NCI-H524 (cell line): Measurements from ENCODE around the gene GNG3.
"Not testable (repeated sequence)": the region's sequence is repeated elsewhere in the genome, so short reads cannot be mapped to it uniquely, and the experiment has no call there.

Source experiments
- DNase-seq, 2 experiments: peaks; one replicate each; lab custom pipeline; 2025; lab: John Stamatoyannopoulos, UW

Gene GNG3

DNA sequence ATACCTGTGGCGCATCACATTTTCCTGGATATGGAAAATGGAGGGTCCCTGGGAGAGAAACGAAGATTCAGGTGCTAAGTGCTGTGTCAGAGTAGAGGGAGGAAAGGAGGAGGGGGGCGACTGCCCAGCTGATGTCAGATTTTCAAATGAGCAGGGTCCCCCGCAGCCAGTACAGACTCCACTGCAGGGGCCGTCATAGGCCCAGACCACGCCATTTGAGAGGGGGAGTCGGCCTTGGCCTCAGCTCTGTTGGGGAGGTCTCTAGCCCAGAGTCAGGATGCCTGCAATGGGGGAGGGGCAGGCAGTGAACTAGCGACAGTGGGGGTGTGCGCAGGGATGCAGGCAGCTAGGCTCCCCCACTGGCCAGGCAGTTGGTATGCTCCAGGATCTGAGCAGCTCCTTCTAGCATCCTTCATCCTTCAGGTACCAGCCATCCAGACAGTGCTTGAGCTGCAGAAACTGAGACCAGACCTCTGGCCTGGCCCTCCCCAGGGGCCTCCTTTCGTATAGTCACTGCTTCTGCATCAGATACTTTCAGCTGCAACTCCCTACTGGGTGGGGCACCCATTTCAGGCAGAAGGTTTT lies at the start of gene GNG3, which contains the start of gene BSCL2:
GNG3 (plus strand) TSS at position 400 of the 585 bp plus-strand sequence. CDS start 620 bp downstream, outside the sequence.
BSCL2 (minus strand) TSS at position 148 of the 585 bp plus-strand sequence. CDS start 229 bp downstream, outside the sequence.
- DNase-seq, result no peak

GRCh38 chr11:62664405-62665074 lies 42.9 kb upstream of the GNG3 start:
- DNase-seq, result peak; percentile 33 to 68

- peak; percentile 75 to 91 for DNase-seq
These were observed 42.3 kb upstream of the GNG3 start, which contains the start of the genes C11orf98 and CSKMT for GRCh38 chr11:62665075-62665598. TSS of gene C11orf98 (minus strand) at chr11:62665210. CDS start at chr11:62665169, 41 bp downstream. TSS of gene CSKMT (plus strand) at chr11:62665312. CDS start at chr11:62665880, 568 bp downstream.

DNA sequence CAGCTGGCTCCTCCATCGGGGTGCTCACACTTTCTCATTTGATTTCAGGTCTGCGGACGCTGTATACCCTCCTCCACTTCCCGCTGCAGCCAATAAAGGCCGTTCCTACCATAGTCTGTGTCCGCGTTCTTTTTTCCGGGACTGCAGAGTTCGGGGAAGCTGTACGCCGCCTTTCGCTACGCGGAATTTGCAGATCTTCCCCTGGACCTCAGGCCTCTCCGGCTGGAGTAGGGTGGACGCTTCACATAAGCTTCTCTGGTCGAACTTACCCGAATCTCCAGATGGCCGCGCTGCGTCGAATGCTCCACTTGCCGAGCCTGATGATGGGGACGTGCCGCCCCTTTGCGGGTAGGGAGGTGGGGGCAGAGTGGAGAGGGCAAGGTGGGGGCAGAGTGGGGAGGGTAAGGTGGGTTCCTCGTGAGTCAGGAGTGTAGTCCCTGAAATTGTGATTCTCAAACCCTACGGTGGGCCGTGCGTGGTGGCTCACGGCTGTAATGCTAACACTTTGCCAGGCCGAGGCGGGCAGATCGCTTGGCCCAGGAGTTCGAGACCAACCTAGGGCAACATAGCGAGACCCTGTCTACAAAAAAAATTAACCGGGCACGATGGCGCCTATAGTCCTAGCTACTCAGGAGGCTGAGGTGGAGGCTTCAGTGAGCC lies 41.7 kb upstream of the GNG3 start:
- peak; percentile 23 to 45 for DNase-seq

DNA sequence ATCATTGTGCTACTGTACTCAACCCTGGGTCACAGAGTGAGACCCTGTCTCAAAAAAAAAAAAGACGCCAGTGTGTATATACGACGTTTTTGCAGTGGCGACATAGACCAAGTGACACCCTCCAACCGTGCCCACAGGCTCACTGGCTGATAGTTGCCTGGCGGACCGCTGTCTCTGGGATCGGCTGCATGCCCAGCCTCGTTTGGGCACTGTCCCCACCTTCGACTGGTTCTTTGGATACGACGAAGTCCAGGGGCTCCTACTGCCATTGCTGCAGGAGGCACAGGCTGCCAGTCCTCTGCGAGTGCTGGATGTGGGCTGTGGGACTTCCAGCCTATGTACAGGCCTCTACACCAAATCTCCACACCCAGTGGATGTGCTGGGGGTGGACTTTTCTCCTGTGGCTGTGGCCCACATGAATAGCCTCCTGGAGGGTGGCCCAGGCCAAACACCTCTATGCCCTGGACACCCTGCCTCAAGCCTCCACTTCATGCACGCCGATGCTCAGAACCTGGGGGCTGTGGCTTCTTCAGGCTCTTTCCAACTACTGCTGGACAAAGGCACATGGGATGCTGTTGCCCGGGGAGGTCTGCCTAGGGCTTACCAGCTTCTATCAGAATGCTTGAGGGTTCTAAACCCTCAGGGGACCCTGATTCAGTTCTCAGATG lies 41.1 kb upstream of the GNG3 start:
- no peak for DNase-seq

DNA sequence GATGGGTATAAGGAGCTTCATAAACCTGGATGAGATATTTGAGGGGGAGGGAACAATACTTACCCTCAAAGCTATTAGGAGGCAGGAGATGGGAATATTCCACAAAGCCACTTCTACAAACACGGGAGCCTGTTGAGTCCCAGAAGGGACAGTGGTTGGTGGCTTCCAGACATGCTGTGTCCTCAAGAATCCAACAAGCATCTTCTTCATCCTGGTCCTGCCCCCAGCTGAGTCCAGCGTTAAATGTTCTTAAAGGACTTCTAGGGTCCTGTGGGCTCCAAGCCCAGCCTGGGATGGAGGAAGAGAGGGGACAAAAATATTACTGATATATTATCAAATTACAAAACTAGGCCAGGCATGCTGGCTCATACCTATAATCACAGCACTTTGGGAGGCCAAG lies 40.0 kb upstream of the GNG3 start:
- DNase-seq, result no peak

GRCh38 chr11:62669420-62670161 lies 37.9 kb upstream of the GNG3 start:
- DNase-seq, result peak in 1 of 2 experiments; percentile 55

- DNase-seq, result no peak
These were observed 36.3 kb upstream of the GNG3 start for GRCh38 chr11:62671236-62671607.

DNA sequence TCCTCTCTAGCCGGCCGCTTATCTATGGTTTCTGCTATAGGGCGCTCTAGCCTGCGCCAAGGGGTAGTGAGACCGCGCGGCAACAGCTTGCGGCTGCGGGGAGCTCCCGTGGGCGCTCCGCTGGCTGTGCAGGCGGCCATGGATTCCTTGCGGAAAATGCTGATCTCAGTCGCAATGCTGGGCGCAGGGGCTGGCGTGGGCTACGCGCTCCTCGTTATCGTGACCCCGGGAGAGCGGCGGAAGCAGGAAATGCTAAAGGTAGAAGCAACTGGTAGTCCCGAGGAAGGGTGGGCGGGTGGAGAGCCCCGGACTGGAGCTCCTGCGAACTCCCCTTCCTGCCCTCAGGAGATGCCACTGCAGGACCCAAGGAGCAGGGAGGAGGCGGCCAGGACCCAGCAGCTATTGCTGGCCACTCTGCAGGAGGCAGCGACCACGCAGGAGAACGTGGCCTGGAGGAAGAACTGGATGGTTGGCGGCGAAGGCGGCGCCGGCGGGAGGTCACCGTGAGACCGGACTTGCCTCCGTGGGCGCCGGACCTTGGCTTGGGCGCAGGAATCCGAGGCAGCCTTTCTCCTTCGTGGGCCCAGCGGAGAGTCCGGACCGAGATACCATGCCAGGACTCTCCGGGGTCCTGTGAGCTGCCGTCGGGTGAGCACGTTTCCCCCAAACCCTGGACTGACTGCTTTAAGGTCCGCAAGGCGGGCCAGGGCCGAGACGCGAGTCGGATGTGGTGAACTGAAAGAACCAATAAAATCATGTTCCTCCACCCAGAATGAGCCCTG lies 35.7 kb upstream of the GNG3 start, which contains the start of the genes LBHD1 and UQCC3:
LBHD1 (minus strand) TSS at position 660 of the 782 bp plus-strand sequence. CDS start 2,236 bp downstream, outside the sequence.
UQCC3 (plus strand) TSS at position 66 of the 782 bp plus-strand sequence; CDS start at position 139, 73 bp downstream.
- peak; percentile 64 to 85 for DNase-seq

DNA sequence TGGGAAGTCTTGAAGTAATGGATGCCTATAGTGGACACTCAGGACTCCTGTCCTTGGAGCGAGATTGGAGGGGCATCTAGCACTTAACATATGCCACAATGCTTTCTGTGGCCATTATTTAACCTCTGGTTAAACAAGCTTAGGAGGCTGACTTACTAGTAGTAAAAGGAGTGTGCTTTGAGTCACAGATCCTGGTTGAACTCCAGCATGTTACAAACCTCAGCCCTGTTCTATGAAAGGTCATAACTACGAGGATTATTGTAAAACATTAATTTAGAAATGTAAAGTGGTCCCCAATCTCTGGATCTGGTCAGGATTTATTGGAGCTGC lies 34.3 kb upstream of the GNG3 start:
- no peak for DNase-seq

GRCh38 chr11:62675415-62675814 lies 32.1 kb upstream of the GNG3 start:
- DNase-seq, result not testable (repeated sequence)

GRCh38 chr11:62676698-62677097 lies 30.8 kb upstream of the GNG3 start:
- DNase-seq, result no peak

GRCh38 chr11:62677156-62677555 lies 30.3 kb upstream of the GNG3 start:
- no peak for DNase-seq

- DNase-seq, result no peak
These were observed 29.8 kb upstream of the GNG3 start for GRCh38 chr11:62677714-62678113.

- no peak for DNase-seq
These were observed 29.1 kb upstream of the GNG3 start for GRCh38 chr11:62678433-62678769.

- DNase-seq, result peak; percentile 61 to 81
These were observed 28.4 kb upstream of the GNG3 start, which contains the start of gene UBXN1 for GRCh38 chr11:62678770-62679696. TSS of gene UBXN1 (minus strand) at chr11:62679073. CDS start at chr11:62678923, 150 bp downstream.

DNA sequence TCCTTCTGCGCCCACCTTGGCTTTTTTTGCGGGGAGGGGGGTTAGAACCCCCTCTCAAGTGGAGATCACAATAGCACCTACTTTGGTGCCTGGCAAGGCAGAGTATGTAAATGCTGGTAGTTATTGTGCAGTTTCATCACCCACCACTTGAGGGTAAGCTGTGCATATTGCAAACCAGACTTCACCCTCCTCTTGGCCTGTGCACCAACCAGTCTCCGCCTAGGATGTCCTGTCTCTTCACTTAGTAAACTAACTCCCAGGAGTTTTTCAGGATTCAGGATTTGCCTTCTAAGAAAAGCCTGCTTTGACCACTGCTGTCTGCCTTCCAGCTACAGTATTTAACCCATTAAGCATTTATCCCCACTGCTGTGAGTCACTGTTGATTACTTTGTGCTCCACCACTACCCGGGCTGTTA lies 26.6 kb upstream of the GNG3 start:
- DNase-seq, result peak; percentile 42 to 67

DNA sequence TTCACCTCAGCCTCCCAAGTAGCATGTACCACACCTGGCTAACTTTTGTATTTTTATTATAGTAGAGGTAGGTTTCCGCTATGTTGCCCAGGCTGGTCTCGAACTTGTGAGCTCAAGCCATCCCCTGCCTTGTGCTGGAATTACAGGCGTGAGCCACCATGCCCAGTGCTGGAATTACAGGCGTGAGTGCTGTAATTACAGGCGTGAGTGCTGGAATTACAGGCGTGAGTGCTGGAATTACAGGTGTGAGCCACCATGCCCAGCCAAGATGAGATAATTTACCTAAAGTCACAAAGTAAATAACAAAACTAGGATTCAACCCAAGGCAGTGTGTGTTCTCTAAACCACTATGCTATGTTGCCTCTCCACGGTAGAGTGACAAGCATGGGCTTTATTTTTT lies 25.0 kb upstream of the GNG3 start:
- DNase-seq, result no peak
